ENCODE measurements around the gene AP2A2. TPM values are rescaled to one million over a fixed set of nuclear protein-coding genes. Genes with fewer than 3 reads are reported as not detected.

AP2A2 gene
- total RNA-seq, 1 experiment from 2014 or later: 70.6 TPM

DNA sequence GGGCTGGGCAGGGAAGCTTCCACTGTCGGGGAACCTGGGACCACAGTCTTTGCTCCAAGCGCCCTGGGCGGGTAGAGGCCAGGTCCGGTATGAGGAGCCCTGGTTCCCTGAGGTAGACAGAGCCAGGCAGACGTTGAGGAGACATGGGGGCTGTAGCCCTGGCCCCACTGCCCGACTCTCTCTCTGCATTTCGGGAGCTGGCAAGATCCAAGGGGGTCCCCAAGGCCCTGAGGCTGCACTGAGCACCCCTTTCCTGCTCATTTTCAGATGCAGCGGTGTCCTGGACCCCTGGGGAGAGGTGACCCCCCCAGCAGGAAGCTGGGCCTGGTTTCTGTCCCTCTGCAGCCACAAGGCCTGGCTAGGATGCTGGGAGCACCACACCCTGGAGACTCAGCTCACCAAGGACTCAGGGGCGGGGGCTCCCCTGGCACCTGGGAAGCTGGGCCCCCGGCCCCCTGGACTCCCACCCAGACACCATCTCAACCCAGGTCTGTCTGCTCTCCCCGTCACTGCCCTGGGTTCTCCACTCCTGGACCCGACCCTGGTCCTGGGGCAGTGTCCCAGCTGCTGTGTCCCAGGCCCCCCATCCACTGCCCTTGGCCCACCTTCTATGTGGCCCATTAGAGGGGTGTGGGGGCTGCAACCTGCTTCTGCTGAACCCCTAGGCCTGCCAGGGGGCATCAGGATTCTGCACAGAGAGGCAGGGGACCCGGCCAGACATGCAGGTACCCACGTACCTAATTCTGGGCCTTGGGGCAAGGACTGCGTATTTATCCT is 125.9 kb downstream of the AP2A2 start:
- no peak overlapping the region for H3K4me3 Mint-ChIP-seq (ENCODE audit: unreplicated experiment)
- ChIA-PET CTCF (interaction anchor here (0.5 to 1.9 kb wide), 22 partner anchors 10 to 464 kb away, joined by 3 to 22 read pairs (median 3); partner anchors contain the start of genes AP2A2 and CHID1), POLR2A (no interaction called here)
- TF ChIP-seq CTCF (IDR thresholded peaks at IDR 0.05; ENCODE audit: unreplicated experiment): no peak
- H3K27ac Mint-ChIP-seq (ENCODE audit: low read depth, unreplicated experiment): no peak overlapping the region
- DNase-seq (ENCODE audit: unreplicated experiment): no peak
- no peaks in the 10 kb centered on the region for H3K36me3 Mint-ChIP-seq (ENCODE audit: insufficient read depth, unreplicated experiment)
- no peaks in the 10 kb centered on the region for H3K9me3 Mint-ChIP-seq (ENCODE audit: unreplicated experiment)
- peaks cover 11% of the 10 kb centered on the region for H3K4me1 Mint-ChIP-seq (ENCODE audit: insufficient read depth, unreplicated experiment)
- peaks cover 12% of the 10 kb centered on the region for H3K27me3 Mint-ChIP-seq (ENCODE audit: insufficient read depth, unreplicated experiment)
- no TSS peak for BruUV-seq (replicated peaks)
- intact Hi-C loops (cut with micrococcal nuclease): loop anchor here (1.0 to 2.0 kb wide), 2 partner anchors 125 to 207 kb away; no protein-coding TSS in a partner anchor

- no peak for TF ChIP-seq CTCF (IDR thresholded peaks at IDR 0.05; ENCODE audit: unreplicated experiment)
- Mint-ChIP-seq H3K9me3 (ENCODE audit: unreplicated experiment) (no peaks in the 10 kb centered on the region), H3K4me1 (ENCODE audit: insufficient read depth, unreplicated experiment) (peaks cover 11% of the 10 kb centered on the region), H3K27me3 (ENCODE audit: insufficient read depth, unreplicated experiment) (peaks cover 4% of the 10 kb centered on the region), H3K4me3 (ENCODE audit: unreplicated experiment) (no peak overlapping the region), H3K36me3 (ENCODE audit: insufficient read depth, unreplicated experiment) (no peaks in the 10 kb centered on the region), H3K27ac (ENCODE audit: low read depth, unreplicated experiment) (no peak overlapping the region)
- intact Hi-C loops (cut with micrococcal nuclease): no loop called here
- DNase-seq (ENCODE audit: unreplicated experiment): no peak
- no TSS peak for BruUV-seq (replicated peaks)
- CTCF ChIA-PET: interaction anchor here (0.6 to 1.9 kb wide), 14 partner anchors 8 to 447 kb away, joined by 3 to 22 read pairs (median 3); partner anchors contain the start of gene AP2A2
- POLR2A ChIA-PET: no interaction called here
Observed at GRCh38 chr11:1052133-1053011, 126.7 kb downstream of the AP2A2 start.

DNA sequence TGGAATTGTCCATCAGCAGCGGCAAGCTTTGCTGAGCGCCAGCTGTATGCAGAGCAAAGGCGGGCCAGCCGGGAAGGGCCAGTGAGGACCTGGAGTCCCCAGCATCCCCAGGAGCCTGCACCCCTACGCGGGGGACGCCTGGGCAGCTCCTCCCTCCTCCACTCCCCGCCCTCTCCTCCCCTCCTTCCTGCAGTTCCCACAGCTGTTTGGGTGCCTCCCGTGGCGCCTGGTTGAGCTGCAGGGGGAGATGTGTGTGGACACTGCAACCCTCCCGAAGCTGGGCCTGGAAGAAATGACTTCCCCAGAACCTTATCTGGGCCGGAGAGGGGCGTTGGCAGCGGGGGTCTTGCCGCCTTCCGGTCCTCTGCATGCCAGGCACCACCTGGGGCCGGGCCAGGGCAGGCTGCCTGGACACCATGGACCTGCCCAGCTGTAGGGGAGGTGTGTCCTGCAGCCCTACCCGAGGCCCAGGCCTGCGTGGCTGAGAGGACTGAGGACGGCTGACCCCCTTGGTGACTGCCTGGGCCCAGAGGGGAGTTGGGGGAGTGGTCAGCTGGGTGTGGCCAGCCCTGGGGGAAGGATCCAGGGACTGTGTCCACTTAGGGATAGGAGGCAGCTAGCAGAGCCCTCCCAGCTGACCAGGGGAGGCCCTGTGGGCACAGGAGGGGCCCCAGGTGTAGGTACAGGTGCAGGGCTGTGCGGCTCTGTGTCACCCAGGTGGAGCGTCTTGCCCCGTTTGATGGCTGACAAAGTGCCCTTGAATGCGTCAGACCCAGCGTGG is 127.6 kb downstream of the AP2A2 start:
- intact Hi-C loops (cut with micrococcal nuclease): no loop called here
- DNase-seq (ENCODE audit: unreplicated experiment): no peak
- CTCF ChIA-PET: interaction anchor here (0.7 kb wide), 2 partner anchors 195 to 446 kb away, joined by 3 read pairs; no protein-coding TSS in a partner anchor

More for the DNA sequence above, 127.6 kb downstream of the AP2A2 start:
- H3K27ac Mint-ChIP-seq (ENCODE audit: low read depth, unreplicated experiment): no peak overlapping the region
- TF ChIP-seq CTCF (IDR thresholded peaks at IDR 0.05; ENCODE audit: unreplicated experiment): no peak
- H3K9me3 Mint-ChIP-seq (ENCODE audit: unreplicated experiment): no peaks in the 10 kb centered on the region
- H3K4me3 Mint-ChIP-seq (ENCODE audit: unreplicated experiment): no peak overlapping the region
- peaks cover 11% of the 10 kb centered on the region for H3K4me1 Mint-ChIP-seq (ENCODE audit: insufficient read depth, unreplicated experiment)
- POLR2A ChIA-PET: no interaction called here
- H3K36me3 Mint-ChIP-seq (ENCODE audit: insufficient read depth, unreplicated experiment): no peaks in the 10 kb centered on the region
- no peaks in the 10 kb centered on the region for H3K27me3 Mint-ChIP-seq (ENCODE audit: insufficient read depth, unreplicated experiment)
- BruUV-seq (replicated peaks): no TSS peak
